HL-60 (cell line): ENCODE results near the gene ZMYM1.
"Not testable (repeated sequence)": the region's sequence is repeated elsewhere in the genome, so short reads cannot be mapped to it uniquely, and the experiment has no call there.

Source experiments
- DNase-seq, 2 experiments: peaks; one replicate each; pipeline ENCODE4 v3.0.0-alpha.2; 2010 to 2020; ENCODE audit warnings: low read depth in 1 of 2, low spot score in 1 of 2
- H3K27ac ChIP-seq: fragments of 250-450 bp; sonication (Bioruptor Pico); replicated peaks from 2 replicates; pipeline ENCODE4 v1.5.1; 2020; ENCODE audit warnings: mild to moderate bottlenecking, moderate library complexity
- H3K27me3 ChIP-seq: fragments of 250-450 bp; sonication (Bioruptor Pico); 2 replicates; pipeline ENCODE4 v1.5.1; 2021; ENCODE audit warnings: mild to moderate bottlenecking, moderate library complexity; ENCODE audit not compliant: insufficient read depth, poor library complexity, severe bottlenecking
- H3K4me3 ChIP-seq: replicated peaks from 2 replicates; pipeline ENCODE4 v1.5.1; 2011; ENCODE audit warnings: mild to moderate bottlenecking, control low read depth, low read length; ENCODE audit not compliant: insufficient read depth
- GABPA ChIP-seq: IDR thresholded peaks from 2 replicates; pipeline ENCODE4 v1.6.1; 2012; ENCODE audit warnings: low read depth
- POLR2AphosphoS5 ChIP-seq: IDR thresholded peaks from 2 replicates; pipeline ENCODE4 v1.6.1; 2012; ENCODE audit warnings: low read depth
- SPI1 ChIP-seq: IDR thresholded peaks from 2 replicates; pipeline ENCODE4 v1.6.1; 2012; ENCODE audit warnings: low read depth, mild to moderate bottlenecking, borderline replicate concordance
- TF ChIP-seq, protein P1 (sequence below): IDR thresholded peaks from one replicate; pipeline ENCODE4 v1.5.1; 2011; ENCODE audit warnings: low read length, control low read depth, inconsistent platforms; ENCODE audit not compliant: insufficient read depth
- TF ChIP-seq, protein P2 (sequence below): IDR thresholded peaks from 2 replicates; pipeline ENCODE4 v1.6.1; 2012; ENCODE audit warnings: low read depth; ENCODE audit not compliant: insufficient replicate concordance

Gene ZMYM1

DNA sequence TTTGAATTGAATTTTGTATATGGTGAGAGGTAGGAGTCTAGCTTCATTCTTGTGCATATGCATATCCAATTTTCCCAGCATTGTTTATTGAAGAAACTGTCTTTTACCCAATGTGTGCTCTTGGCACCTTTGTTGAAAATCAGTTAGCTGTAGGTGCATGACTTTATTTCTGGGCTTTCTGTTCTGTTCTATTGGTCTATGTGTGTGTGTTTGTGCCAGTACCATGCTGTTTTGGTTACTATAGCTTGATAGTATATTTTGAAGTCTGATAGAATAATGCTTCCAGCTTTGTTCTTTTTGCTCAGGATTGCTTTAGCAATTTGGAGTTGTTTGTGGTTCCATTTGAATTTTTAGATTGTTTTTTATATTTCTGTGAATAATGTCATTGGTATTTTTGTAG lies 9.4 kb upstream of the ZMYM1 start:
- TF ChIP-seq GABPA (no peak), POLR2AphosphoS5 (no peak), SPI1 (no peak)
- TF ChIP-seq, protein P1, sequence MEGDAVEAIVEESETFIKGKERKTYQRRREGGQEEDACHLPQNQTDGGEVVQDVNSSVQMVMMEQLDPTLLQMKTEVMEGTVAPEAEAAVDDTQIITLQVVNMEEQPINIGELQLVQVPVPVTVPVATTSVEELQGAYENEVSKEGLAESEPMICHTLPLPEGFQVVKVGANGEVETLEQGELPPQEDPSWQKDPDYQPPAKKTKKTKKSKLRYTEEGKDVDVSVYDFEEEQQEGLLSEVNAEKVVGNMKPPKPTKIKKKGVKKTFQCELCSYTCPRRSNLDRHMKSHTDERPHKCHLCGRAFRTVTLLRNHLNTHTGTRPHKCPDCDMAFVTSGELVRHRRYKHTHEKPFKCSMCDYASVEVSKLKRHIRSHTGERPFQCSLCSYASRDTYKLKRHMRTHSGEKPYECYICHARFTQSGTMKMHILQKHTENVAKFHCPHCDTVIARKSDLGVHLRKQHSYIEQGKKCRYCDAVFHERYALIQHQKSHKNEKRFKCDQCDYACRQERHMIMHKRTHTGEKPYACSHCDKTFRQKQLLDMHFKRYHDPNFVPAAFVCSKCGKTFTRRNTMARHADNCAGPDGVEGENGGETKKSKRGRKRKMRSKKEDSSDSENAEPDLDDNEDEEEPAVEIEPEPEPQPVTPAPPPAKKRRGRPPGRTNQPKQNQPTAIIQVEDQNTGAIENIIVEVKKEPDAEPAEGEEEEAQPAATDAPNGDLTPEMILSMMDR = no peak
- TF ChIP-seq, protein P2, sequence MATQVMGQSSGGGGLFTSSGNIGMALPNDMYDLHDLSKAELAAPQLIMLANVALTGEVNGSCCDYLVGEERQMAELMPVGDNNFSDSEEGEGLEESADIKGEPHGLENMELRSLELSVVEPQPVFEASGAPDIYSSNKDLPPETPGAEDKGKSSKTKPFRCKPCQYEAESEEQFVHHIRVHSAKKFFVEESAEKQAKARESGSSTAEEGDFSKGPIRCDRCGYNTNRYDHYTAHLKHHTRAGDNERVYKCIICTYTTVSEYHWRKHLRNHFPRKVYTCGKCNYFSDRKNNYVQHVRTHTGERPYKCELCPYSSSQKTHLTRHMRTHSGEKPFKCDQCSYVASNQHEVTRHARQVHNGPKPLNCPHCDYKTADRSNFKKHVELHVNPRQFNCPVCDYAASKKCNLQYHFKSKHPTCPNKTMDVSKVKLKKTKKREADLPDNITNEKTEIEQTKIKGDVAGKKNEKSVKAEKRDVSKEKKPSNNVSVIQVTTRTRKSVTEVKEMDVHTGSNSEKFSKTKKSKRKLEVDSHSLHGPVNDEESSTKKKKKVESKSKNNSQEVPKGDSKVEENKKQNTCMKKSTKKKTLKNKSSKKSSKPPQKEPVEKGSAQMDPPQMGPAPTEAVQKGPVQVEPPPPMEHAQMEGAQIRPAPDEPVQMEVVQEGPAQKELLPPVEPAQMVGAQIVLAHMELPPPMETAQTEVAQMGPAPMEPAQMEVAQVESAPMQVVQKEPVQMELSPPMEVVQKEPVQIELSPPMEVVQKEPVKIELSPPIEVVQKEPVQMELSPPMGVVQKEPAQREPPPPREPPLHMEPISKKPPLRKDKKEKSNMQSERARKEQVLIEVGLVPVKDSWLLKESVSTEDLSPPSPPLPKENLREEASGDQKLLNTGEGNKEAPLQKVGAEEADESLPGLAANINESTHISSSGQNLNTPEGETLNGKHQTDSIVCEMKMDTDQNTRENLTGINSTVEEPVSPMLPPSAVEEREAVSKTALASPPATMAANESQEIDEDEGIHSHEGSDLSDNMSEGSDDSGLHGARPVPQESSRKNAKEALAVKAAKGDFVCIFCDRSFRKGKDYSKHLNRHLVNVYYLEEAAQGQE = no peak
- Histone ChIP-seq H3K4me3 (no peak overlapping the region), H3K27me3 (no peaks in the 10 kb centered on the region), H3K27ac (no peak overlapping the region)
- DNase-seq = no peak

DNA sequence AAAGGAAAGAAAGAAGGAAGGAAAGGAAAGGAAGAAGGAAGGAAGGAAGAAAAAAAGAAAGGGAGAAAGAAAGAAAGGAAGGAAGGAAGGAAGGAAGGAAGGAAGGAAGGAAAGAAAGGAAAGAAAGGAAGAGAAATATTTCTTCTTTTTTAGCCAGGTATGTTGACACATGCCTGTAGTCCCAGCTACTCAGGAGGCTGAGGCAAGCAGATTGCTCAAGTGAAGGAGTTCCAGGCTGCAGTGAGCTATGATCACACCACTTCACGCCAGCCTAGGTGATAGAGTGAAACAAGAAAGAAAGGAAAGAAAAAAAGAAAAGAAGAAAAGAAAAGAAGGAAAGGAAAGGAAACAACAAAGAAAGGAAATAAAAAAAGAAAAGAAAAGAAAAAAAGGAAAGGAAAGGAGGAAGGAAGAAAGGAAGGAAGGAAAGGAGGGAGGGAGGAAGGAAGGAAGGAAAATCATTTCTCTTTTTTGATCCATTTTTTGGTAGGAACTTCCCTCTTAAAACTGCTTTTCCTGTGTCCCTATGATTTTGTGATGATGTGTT lies 5.8 kb upstream of the ZMYM1 start:
- no peak for DNase-seq

DNA sequence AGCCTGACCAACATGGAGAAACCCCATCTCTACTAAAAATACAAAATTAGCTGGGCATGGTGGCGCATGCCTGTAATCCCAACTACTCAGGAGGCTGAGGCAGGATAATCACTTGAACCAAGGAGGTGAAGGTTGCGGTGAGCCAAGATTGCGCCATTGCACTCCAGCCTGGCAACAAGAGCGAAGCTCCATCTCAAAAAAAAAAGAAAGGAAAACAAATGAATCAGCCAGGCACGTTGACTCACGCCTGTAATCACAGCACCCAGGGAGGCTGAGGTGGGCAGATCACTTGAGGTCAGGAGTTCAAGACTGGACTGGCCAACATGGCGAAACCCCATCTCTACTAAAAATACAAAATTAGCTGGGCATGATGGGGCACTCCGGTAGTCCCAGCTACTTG lies 2.8 kb upstream of the ZMYM1 start:
- DNase-seq, H3K27me3 ChIP-seq, H3K27ac ChIP-seq, H3K4me3 ChIP-seq: not testable (repeated sequence)

More for the DNA sequence above, 5.8 kb upstream of the ZMYM1 start:
- no peak overlapping the region for H3K4me3 ChIP-seq
- H3K27me3 ChIP-seq = no peaks in the 10 kb centered on the region
- no peak overlapping the region for H3K27ac ChIP-seq
- TF ChIP-seq SPI1 = no peak
- TF ChIP-seq, protein P2 = no peak
- TF ChIP-seq GABPA = no peak
- no peak for TF ChIP-seq POLR2AphosphoS5
- TF ChIP-seq, protein P1 = no peak

DNA sequence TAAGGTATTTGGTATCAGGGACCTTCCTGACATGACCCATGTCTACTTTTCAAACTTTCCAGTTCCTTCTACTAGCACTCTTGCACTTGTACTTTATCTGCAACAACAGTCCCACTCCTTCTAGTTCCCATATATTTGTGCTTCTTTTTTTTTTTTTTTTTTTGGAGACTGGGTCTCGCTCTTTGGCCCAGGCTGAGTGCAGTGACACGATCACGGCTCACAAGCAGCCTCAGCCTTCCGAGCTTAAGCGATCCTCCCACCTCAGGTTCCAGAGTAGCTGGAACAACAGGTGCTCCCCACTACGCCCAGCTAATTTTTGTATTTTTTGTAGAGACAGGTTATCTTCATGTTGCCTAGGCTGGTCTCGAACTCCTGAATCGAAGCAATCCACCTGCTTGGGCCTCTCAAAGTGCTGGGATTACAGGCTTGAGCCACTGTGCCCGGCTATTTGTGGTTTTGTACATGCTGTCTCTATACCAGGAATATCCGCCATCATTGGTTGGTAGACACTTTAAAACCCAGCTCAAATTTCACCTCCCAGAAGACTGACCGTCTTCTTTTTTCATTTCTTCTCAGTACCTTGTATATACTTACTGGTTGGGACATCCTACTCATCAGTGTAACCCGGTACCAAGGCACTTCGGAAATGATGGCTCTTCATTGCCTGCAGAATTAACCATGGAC lies 1.1 kb downstream of the ZMYM1 start:
- Histone ChIP-seq H3K27me3 (no peaks in the 10 kb centered on the region), H3K27ac (no peak overlapping the region), H3K4me3 (peak overlapping the region; percentile 87)
- DNase-seq = no peak
- TF ChIP-seq GABPA (no peak), POLR2AphosphoS5 (no peak), SPI1 (no peak)
- TF ChIP-seq, protein P2 = no peak
- TF ChIP-seq, protein P1 = no peak
